Sigmoid colon (tissue), 4 donors: ENCODE measurements around the gene TXNRD2.

ENCODE experiments used
- CTCF ChIP-seq, 4 experiments: fragments of 450-650 bp in 3 of 4; fragments of 200-600 bp in 1 of 4; IDR thresholded peaks; one replicate each; pipeline ENCODE4 v1.5.1; 2016 to 2019; ENCODE audit warnings: antibody characterized with exemption in 4 of 4, mild to moderate bottlenecking in 3 of 4, moderate library complexity in 2 of 4
- EP300 ChIP-seq, 4 donors: sonication (generic); formaldehyde crosslinking; IDR thresholded peaks; one replicate each; pipeline ENCODE4 v1.6.1; 2017; ENCODE audit warnings: antibody characterized with exemption in 4 of 4
- POLR2A ChIP-seq, 2 donors: fragments of 450-650 bp; IDR thresholded peaks; one replicate each; pipeline ENCODE4 v1.6.1; 2016; ENCODE audit warnings: antibody characterized with exemption in 2 of 2, mild to moderate bottlenecking in 2 of 2, moderate library complexity in 2 of 2
- POLR2AphosphoS5 ChIP-seq, 4 donors: sonication (generic); formaldehyde crosslinking; IDR thresholded peaks; one replicate each; pipeline ENCODE4 v1.6.1; 2017; ENCODE audit warnings: antibody characterized with exemption in 4 of 4

DNA sequence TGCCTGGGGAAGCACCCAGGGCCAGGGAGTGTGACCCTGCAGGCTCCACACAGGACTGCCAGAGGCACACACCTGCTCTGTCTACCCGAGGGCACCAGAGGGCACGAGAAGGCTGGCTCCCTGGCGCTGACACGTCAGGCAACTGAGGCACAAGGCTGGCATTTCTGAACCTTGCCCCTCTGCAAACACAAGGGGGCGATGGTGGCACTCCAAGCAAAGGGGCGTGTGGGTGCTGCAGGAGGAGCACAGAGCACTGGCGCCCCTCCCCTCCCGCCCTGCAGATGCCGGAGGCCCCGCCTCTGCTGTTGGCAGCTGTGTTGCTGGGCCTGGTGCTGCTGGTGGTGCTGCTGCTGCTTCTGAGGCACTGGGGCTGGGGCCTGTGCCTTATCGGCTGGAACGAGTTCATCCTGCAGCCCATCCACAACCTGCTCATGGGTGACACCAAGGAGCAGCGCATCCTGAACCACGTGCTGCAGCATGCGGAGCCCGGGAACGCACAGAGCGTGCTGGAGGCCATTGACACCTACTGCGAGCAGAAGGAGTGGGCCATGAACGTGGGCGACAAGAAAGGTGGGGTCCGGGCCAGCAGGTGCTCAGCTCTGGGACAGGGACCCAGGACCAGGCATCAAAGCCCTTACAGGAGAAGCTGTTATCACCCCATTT lies 20.8 kb upstream of the TXNRD2 start:
- TF ChIP-seq CTCF (IDR thresholded peaks at IDR 0.05) (peak; percentile 10 to 48 (median 40)), POLR2A (IDR thresholded peaks at IDR 0.05) (no peak), EP300 (IDR thresholded peaks at IDR 0.05) (no peak), POLR2AphosphoS5 (IDR thresholded peaks at IDR 0.05) (no peak)
